Stimulated activated CD4-positive, alpha-beta T cell treated with anti-CD3 and anti-CD28 coated beads, Interleukin-15, amount 100 ng/mL, for 1 hour (primary cell): Measurements from ENCODE around the gene KCNH8.

Experiments
- DNase-seq, 2 donors: peaks; one replicate each; pipeline ENCODE4 v3.0.0-alpha.2; 2020; ENCODE audit warnings: low read depth in 1 of 2, low spot score in 1 of 2

KCNH8 gene

GRCh38 chr3:19363071-19363470 lies 214.8 kb downstream of the KCNH8 start:
- DNase-seq = no peak

DNA sequence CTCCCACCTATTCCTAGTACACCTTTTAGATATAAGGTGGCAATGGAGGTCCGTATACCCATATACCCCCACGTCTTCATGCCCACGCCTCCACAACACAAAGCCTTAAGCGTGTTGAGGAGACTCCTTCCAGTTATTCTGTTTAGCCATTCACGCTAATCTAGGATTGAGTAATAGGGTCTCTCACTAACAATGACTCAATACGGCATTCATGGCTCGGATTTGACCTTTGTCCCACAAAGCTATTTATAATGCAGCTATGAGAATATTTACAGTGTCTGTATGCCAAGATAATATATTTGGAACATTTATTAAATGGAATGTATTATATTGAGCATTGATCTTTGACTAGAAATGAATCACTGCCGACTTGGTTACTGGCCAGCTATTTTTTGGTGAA lies 215.8 kb downstream of the KCNH8 start:
- DNase-seq = no peak

DNA sequence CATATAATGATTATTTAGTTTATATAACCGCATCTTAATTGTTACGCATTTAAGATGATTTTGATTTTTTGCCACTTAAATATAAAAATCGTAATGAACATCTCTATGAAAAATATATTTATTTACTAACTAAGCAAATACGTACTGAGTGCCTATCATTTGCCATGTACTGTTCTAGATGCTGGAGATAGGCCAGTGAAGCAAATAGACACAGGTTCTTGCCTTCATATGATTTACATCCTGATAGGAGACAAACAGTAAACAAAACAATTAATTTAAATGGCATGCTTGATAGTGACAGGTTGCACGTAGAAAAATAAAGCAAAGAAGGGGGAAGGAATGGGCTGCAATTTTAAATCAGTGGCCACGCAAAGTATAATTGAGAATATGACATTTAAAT lies 217.2 kb downstream of the KCNH8 start:
- no peak for DNase-seq

GRCh38 chr3:19384868-19385267 lies 236.6 kb downstream of the KCNH8 start:
- no peak for DNase-seq

GRCh38 chr3:19392150-19392549 lies 243.8 kb downstream of the KCNH8 start:
- no peak for DNase-seq

- DNase-seq = no peak
Measured at GRCh38 chr3:19394946-19395345, 246.6 kb downstream of the KCNH8 start.

DNA sequence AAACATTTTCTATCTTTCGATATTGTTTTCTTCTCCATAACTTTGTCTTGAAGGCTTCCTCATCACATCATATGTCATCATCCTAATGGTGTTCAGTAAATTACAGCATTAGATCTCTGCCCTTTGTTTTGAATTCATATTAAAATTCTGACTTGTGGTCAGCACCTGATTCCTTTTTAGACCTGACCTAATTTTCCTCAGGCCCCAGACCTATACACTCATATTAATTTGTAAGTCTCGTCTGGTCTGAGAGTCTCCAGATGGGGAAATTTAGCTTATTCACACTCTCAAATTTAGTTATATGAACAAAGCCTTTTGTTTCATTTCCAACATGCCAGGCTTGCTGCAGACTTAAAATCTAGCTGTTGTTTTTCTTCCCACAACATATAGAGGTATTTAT lies 248.4 kb downstream of the KCNH8 start:
- no peak for DNase-seq

DNA sequence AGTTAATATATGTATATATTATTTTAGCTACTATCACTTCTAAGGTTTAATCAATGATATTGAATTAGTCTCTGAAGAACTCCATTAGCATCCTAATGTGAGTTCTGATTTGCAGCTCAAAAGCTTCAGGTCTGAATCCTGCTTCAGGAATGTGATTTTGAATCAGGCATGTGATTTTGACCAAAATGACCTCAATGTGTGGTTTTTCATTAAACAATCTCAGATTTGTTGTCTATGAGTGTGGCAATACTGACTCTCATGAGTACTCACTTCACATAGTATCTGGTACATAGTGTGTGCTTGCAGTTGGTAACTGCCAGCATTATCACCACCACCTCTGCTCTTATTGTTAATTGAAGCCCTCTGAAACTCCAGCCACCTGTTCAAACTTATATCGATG lies 251.0 kb downstream of the KCNH8 start:
- DNase-seq = no peak

DNA sequence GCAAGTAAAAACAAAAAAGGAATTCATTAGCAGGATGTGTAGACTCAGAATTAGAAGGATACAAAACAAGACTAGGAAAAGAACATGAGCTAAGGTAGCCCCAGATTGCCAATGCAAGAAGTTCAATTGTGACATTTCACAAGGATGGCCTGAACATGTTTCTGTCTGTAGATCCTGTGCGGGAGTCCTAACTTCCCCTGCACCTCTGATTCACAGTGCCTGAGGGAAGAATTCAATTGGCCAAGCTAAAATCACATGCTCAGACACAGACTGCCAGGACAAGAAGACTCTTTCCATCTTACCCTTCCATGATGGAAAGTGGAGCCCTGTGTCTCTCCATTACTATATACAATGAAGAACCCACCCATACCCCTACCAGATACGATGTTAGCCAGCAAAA lies 251.5 kb downstream of the KCNH8 start:
- DNase-seq = no peak

GRCh38 chr3:19420159-19420558 lies 271.8 kb downstream of the KCNH8 start:
- DNase-seq = no peak

GRCh38 chr3:19425825-19426224 lies 277.5 kb downstream of the KCNH8 start:
- DNase-seq = no peak

DNA sequence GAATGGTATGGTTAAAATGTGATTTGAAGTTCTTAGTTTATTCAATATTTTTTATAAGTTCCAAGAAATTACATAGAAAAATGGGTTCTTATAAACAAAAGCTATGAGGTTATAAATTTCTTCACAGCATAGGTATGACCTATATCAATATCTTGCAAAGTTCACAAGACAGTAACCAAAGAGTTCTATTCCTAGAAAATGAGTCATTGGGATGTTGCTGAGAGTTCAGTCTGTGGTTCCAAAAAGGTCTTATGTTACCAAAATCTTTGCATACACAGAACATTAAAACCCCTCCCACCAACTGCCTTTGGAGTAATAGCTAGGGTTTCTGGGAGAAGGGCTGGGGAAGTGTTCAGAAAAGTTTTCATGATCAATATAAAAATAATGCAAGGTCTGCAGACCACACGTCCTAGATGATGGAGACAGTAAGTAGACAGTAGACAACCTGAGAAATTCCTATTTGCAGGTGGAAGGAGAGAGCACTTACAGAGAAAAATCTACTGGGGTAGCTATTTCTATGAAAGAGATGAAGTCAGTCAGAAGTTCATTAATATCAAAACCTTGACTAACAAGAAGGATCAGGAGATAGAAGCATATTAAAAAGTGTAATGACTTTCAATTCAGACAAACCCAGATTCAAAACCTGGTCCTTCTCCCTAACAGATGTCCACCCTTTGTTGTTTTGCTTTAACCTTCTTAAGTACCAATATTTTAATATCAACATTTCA lies 279.3 kb downstream of the KCNH8 start:
- DNase-seq = no peak

GRCh38 chr3:19428729-19429128 lies 280.4 kb downstream of the KCNH8 start:
- no peak for DNase-seq

DNA sequence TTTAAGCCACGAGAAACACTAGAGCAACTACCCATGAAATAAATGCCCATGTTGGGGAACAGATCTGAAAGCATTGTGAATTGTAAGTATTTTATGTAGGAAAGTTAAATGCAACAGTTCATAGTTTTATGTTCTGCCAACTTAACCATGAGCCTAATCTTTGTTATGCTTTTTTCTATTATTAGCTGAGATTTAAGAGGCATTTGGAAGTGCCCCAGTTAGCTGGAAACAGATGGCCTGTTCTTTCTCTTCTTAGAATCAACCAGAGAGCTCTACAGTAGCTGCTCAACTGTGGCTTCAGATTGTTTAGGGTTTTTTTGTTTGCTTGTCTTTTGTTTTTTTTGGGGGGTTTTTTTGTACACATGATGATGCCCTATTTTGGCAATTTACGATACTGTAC lies 284.4 kb downstream of the KCNH8 start:
- no peak for DNase-seq

- DNase-seq = no peak
Measured at GRCh38 chr3:19436746-19437145, 288.4 kb downstream of the KCNH8 start.

DNA sequence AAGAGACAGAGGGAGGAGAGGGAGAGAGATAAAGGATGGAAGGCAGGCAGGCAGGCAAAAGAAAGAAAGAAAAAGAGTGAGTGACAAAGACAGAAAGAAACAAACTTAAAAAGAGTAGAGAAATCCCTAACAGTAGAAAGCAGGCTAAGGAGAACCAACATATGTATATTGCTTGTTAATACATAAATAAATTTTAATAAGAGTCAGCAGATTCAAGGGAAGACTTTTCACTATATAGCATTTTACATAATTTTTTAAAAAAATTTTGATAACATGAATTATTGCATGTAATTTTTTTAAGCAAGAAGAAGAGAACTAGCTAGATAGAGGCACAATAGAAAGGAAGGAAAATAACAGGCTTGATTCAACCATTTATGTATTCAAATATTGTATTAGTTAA lies 291.6 kb downstream of the KCNH8 start:
- DNase-seq = no peak

DNA sequence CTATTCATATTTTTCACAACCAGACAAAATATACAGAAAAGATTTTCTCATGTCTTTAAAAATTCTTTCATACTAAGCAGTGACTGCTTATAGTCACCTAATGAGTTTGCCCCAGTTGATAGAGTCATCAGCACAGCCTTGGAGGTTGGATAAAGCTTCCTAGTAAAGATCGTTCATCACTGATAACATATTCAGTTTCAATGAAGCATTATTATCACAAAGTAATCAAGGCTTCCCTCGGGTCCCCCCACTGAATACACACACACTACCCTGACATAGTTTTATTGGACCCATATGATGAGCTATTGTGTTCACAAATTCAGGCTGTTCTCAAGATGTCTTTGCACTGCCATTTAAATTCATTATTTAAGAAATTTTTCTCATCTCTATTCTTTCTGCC lies 297.8 kb downstream of the KCNH8 start:
- DNase-seq = no peak

DNA sequence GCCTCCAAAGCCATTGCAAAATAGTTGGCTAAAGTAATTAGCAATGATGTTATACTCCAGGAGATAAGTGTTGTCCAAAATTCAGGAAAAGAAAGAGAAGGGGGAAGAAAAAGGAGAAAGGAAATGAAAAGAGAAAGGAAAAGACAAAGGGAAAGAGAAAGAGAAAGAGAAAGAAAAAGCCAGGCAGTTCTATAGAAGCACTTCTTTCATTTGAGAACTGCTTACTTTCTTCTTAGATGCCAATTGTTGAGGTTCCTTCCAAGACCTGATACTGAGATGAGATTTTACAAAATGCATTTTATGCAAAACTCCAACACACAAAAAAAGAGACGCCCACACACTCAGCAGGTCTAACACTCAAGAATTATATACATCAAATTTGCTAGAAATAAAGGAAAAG lies 298.4 kb downstream of the KCNH8 start:
- no peak for DNase-seq

DNA sequence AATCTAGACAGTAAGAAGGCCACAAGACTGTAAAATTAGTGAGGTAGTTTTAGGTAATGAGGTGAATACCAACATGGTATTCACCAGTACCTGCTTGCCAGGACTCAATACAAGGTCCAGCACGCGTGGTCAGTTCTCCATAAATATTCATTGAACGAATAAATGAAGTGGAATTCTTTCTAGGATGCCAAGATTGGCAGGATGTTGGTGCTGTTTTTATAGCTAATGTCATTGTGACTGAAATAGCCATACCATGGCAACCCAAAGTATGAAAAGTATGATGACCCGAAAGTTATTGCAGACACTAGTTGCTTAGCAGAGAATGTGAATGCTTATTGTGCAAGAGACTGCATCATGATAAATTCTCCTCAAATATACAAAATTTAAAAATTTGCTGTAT lies 307.2 kb downstream of the KCNH8 start:
- DNase-seq = no peak

DNA sequence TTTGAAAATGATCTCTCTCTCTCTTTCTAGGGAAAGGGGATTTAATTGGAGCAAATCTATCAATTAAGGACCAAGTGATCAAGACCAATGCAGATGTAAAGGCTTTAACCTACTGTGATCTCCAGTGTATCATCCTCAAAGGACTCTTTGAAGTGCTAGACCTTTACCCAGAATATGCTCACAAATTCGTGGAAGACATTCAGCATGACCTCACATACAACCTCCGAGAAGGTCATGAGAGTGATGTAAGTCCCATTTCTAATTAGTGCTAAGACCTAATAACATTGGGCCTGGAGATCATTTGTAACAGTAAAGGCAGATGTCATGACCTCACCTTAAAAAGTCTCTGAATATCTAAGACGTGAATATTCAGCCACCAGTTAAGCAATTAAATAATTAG lies 308.4 kb downstream of the KCNH8 start:
- DNase-seq = no peak

- no peak for DNase-seq
Measured at GRCh38 chr3:19457449-19457848, 309.1 kb downstream of the KCNH8 start.

DNA sequence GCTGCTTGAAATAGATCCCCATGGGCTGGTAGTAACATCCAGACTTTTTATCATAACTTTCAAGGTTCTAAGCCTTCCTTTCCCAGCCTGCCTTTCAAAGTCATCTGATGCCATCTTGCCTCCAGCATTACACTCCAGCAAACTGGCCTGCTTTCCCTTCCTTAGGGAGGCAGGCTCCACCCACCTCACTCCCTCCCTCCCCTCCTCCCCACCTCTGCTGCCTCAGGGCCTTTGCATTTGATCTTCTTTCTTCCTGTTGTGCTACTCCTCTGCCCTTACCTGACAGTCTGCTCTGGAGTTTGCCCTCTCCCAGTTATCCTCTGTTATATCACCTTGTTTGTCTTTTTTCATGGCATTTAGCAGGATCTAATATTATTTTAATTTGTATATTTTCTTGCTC lies 319.5 kb downstream of the KCNH8 start:
- DNase-seq = no peak

GRCh38 chr3:19471138-19471537 lies 322.8 kb downstream of the KCNH8 start:
- no peak for DNase-seq
